Parathyroid adenoma (tissue), 2 donors: ENCODE data around the gene CKS1B.
"Not testable (repeated sequence)": the region's sequence is repeated elsewhere in the genome, so short reads cannot be mapped to it uniquely, and the experiment has no call there.

ENCODE experiments used
- H2AFZ ChIP-seq: fragments of 300-600 bp; sonication (generic); one replicate; pipeline ENCODE4 v1.7.0; 2017; ENCODE audit warnings: antibody characterized with exemption, mild to moderate bottlenecking
- H3K27ac ChIP-seq: fragments of 300-600 bp; sonication (generic); one replicate; pipeline ENCODE4 v1.7.0; 2017
- H3K27me3 ChIP-seq: fragments of 300-600 bp; sonication (generic); one replicate; pipeline ENCODE4 v1.7.0; 2017; ENCODE audit warnings: low read length; ENCODE audit not compliant: control insufficient read depth, insufficient read depth
- H3K36me3 ChIP-seq: fragments of 300-600 bp; sonication (generic); one replicate; pipeline ENCODE4 v1.7.0; 2017; ENCODE audit warnings: low read length; ENCODE audit not compliant: control insufficient read depth, insufficient read depth
- H3K4me1 ChIP-seq: fragments of 300-600 bp; sonication (generic); one replicate; pipeline ENCODE4 v1.7.0; 2017; ENCODE audit warnings: control low read depth
- H3K4me2 ChIP-seq: fragments of 300-600 bp; sonication (generic); one replicate; pipeline ENCODE4 v1.7.0; 2017; ENCODE audit warnings: low read length
- H3K4me3 ChIP-seq: fragments of 300-600 bp; sonication (generic); one replicate; pipeline ENCODE4 v1.7.0; 2017; ENCODE audit warnings: low read depth, low read length
- H3K79me2 ChIP-seq: fragments of 300-600 bp; sonication (generic); one replicate; pipeline ENCODE4 v1.7.0; 2017; ENCODE audit warnings: control low read depth
- H3K9ac ChIP-seq: fragments of 300-600 bp; sonication (generic); one replicate; pipeline ENCODE4 v1.7.0; 2017; ENCODE audit warnings: mild to moderate bottlenecking
- H3K9me3 ChIP-seq: fragments of 300-600 bp; sonication (generic); one replicate; pipeline ENCODE4 v1.7.0; 2017; ENCODE audit warnings: low read length; ENCODE audit not compliant: control insufficient read depth
- CTCF ChIP-seq: fragments of 300-600 bp; sonication (generic); IDR thresholded peaks from one replicate; pipeline ENCODE4 v1.7.0; 2017; ENCODE audit warnings: antibody characterized with exemption, mild to moderate bottlenecking
- donor health status: primary hyperparathyroidism.

The CKS1B gene

GRCh38 chr1:154974808-154975408, 427 bp downstream of the CKS1B start:
- H3K36me3 ChIP-seq, result no peaks in the 10 kb centered on the region
- no peaks in the 10 kb centered on the region for H3K9me3 ChIP-seq
- TF ChIP-seq CTCF, result no peak
- H3K4me2 ChIP-seq, result peak overlapping the region; percentile 91
- H3K27me3 ChIP-seq, result no peaks in the 10 kb centered on the region
- H3K79me2 ChIP-seq, result peaks cover 2% of the 10 kb centered on the region
- peaks cover 7% of the 10 kb centered on the region for H3K4me1 ChIP-seq
- H2AFZ ChIP-seq, result peak overlapping the region; percentile 52
- H3K9ac ChIP-seq, result no peak overlapping the region
- peak overlapping the region; percentile 94 for H3K4me3 ChIP-seq
- H3K27ac ChIP-seq, result peak overlapping the region; percentile 98

- Histone ChIP-seq H3K4me3 (peak overlapping the region; percentile 94), H2AFZ (peak overlapping the region; percentile 52), H3K9ac (no peak overlapping the region), H3K4me2 (peak overlapping the region; percentile 91), H3K27me3 (no peaks in the 10 kb centered on the region), H3K27ac (peak overlapping the region; percentile 98), H3K36me3 (no peaks in the 10 kb centered on the region), H3K4me1 (peaks cover 7% of the 10 kb centered on the region), H3K9me3 (no peaks in the 10 kb centered on the region), H3K79me2 (peaks cover 2% of the 10 kb centered on the region)
- TF ChIP-seq CTCF, result no peak
These were observed 1.1 kb downstream of the CKS1B start for GRCh38 chr1:154975409-154976059.

GRCh38 chr1:154977762-154978161, 3.3 kb downstream of the CKS1B start:
- not testable (repeated sequence) for H3K4me2 ChIP-seq, H3K27ac ChIP-seq, H3K4me1 ChIP-seq, H2AFZ ChIP-seq, H3K27me3 ChIP-seq, H3K4me3 ChIP-seq, H3K36me3 ChIP-seq, H3K9me3 ChIP-seq, H3K79me2 ChIP-seq, H3K9ac ChIP-seq

- no peak overlapping the region for H3K4me3 ChIP-seq
- H3K9ac ChIP-seq, result no peak overlapping the region
These were observed 3.9 kb downstream of the CKS1B start for GRCh38 chr1:154978360-154978759.

GRCh38 chr1:154982341-154982740, 7.9 kb downstream of the CKS1B start:
- H3K79me2 ChIP-seq, result peaks cover 7% of the 10 kb centered on the region
- H2AFZ ChIP-seq, result peak overlapping the region; percentile 21
- no peak overlapping the region for H3K9ac ChIP-seq
- no peaks in the 10 kb centered on the region for H3K36me3 ChIP-seq
- H3K27ac ChIP-seq, result no peak overlapping the region
- no peak for TF ChIP-seq CTCF
- peak overlapping the region; percentile 63 for H3K4me2 ChIP-seq
- H3K27me3 ChIP-seq, result no peaks in the 10 kb centered on the region
- H3K4me3 ChIP-seq, result no peak overlapping the region
- no peaks in the 10 kb centered on the region for H3K4me1 ChIP-seq
- H3K9me3 ChIP-seq, result no peaks in the 10 kb centered on the region

More at GRCh38 chr1:154978360-154978759, 3.9 kb downstream of the CKS1B start:
- Histone ChIP-seq H3K4me2 (no peak overlapping the region), H3K27me3 (no peaks in the 10 kb centered on the region), H2AFZ (no peak overlapping the region), H3K79me2 (peaks cover 3% of the 10 kb centered on the region), H3K36me3 (no peaks in the 10 kb centered on the region), H3K27ac (no peak overlapping the region), H3K4me1 (no peaks in the 10 kb centered on the region), H3K9me3 (no peaks in the 10 kb centered on the region)
- TF ChIP-seq CTCF, result no peak
